ENCODE measurements around the gene FAM117A. TPM values are rescaled to one million over a fixed set of nuclear protein-coding genes. Genes with fewer than 3 reads are reported as not detected.

FAM117A gene
- total RNA-seq, 6 experiments from 2014 or later: 4.4 to 7.3 (median 5.9) TPM

- 5% methylated on average over 2 of the region's 2 CpGs for WGBS (ENCODE audit: insufficient coverage, low coverage, low lambda C conversion rate, missing lambda C conversion rate)
- Histone ChIP-seq H3K27ac (no peak overlapping the region), H3K36me3 (no peaks in the 10 kb centered on the region), H3K4me1 (peaks cover 0 to 6% (median 0%) of the 10 kb centered on the region in 4 donors), H3K27me3 (no peaks in the 10 kb centered on the region), H3K4me3 (no peak overlapping the region), H3K9me3 (no peaks in the 10 kb centered on the region)
- TF ChIP-seq CTCF (IDR thresholded peaks at IDR 0.05) (peak; percentile 63 to 69 (median 66)), POLR2A (IDR thresholded peaks at IDR 0.05) (no peak)
- intact Hi-C loops (cut with DNase I): loop anchor here (5.0 to 10.0 kb wide), 3 partner anchors 65 to 205 kb away; partner anchors contain the start of genes NXPH3 (in 2 of the 2) and SLC35B1 (in 1 of the 2)
- peak; percentile 81 to 91 (median 86) for ATAC-seq
- DNase-seq: no peak
Observed at GRCh38 chr17:49779739-49780231, 15.9 kb upstream of the FAM117A start.

- Histone ChIP-seq H3K4me1 (peaks cover 0 to 6% (median 0%) of the 10 kb centered on the region in 4 donors), H3K36me3 (no peaks in the 10 kb centered on the region), H3K27ac (no peak overlapping the region), H3K4me3 (no peak overlapping the region), H3K27me3 (no peaks in the 10 kb centered on the region), H3K9me3 (no peaks in the 10 kb centered on the region)
- WGBS (ENCODE audit: insufficient coverage, low coverage, low lambda C conversion rate, missing lambda C conversion rate): 60% methylated on average over 1 of the region's 2 CpGs
- ATAC-seq (peak in 2 of 4 donors; percentile 16), DNase-seq (no peak)
- intact Hi-C loops (cut with DNase I): loop anchor here (5.0 to 10.0 kb wide), 3 partner anchors 64 to 204 kb away; partner anchors contain the start of genes NXPH3 (in 1 of the 2) and SLC35B1 (in 1 of the 2)
- TF ChIP-seq CTCF (IDR thresholded peaks at IDR 0.05): no peak
- TF ChIP-seq POLR2A (IDR thresholded peaks at IDR 0.05): no peak
Observed at GRCh38 chr17:49779156-49779738, 15.3 kb upstream of the FAM117A start.

GRCh38 chr17:49777563-49777962 lies 13.6 kb upstream of the FAM117A start:
- H3K4me3 ChIP-seq: no peak overlapping the region
- no peaks in the 10 kb centered on the region for H3K36me3 ChIP-seq
- intact Hi-C loops (cut with DNase I): loop anchor here (5.0 to 10.0 kb wide), 3 partner anchors 63 to 203 kb away; partner anchors contain the start of genes NXPH3 (in 1 of the 2) and SLC35B1 (in 1 of the 2)
- no peaks in the 10 kb centered on the region for H3K9me3 ChIP-seq
- TF ChIP-seq POLR2A (IDR thresholded peaks at IDR 0.05): no peak
- TF ChIP-seq CTCF (IDR thresholded peaks at IDR 0.05): no peak
- H3K4me1 ChIP-seq: peaks cover 0 to 6% (median 0%) of the 10 kb centered on the region in 4 donors
- no peaks in the 10 kb centered on the region for H3K27me3 ChIP-seq
- WGBS (ENCODE audit: insufficient coverage, low coverage, low lambda C conversion rate, missing lambda C conversion rate): 76% methylated on average over 2 of the region's 2 CpGs
- DNase-seq (no peak), ATAC-seq (no peak)
- H3K27ac ChIP-seq: no peak overlapping the region

GRCh38 chr17:49776551-49777300 lies 12.8 kb upstream of the FAM117A start:
- no peaks in the 10 kb centered on the region for H3K27me3 ChIP-seq
- WGBS (ENCODE audit: insufficient coverage, low coverage, low lambda C conversion rate, missing lambda C conversion rate): 83% methylated on average over 8 of the region's 8 CpGs
- no peak overlapping the region for H3K4me3 ChIP-seq
- no peak overlapping the region for H3K27ac ChIP-seq
- TF ChIP-seq CTCF (IDR thresholded peaks at IDR 0.05) (no peak), POLR2A (IDR thresholded peaks at IDR 0.05) (no peak)
- peaks cover 0 to 6% (median 0%) of the 10 kb centered on the region in 4 donors for H3K4me1 ChIP-seq
- no peak for DNase-seq
- H3K9me3 ChIP-seq: no peaks in the 10 kb centered on the region
- intact Hi-C loops (cut with DNase I): loop anchor here (5.0 to 10.0 kb wide), 3 partner anchors 62 to 202 kb away; partner anchors contain the start of genes NXPH3 (in 1 of the 2) and SLC35B1 (in 1 of the 2)
- H3K36me3 ChIP-seq: no peaks in the 10 kb centered on the region
- ATAC-seq: no peak

All from right lobe of liver (tissue), 6 donors.